DMS153 (cell line): ENCODE results near the gene COG5.

ENCODE experiments used
- DNase-seq: peaks from one replicate; lab custom pipeline; 2025; lab: John Stamatoyannopoulos, UW

Gene COG5

DNA sequence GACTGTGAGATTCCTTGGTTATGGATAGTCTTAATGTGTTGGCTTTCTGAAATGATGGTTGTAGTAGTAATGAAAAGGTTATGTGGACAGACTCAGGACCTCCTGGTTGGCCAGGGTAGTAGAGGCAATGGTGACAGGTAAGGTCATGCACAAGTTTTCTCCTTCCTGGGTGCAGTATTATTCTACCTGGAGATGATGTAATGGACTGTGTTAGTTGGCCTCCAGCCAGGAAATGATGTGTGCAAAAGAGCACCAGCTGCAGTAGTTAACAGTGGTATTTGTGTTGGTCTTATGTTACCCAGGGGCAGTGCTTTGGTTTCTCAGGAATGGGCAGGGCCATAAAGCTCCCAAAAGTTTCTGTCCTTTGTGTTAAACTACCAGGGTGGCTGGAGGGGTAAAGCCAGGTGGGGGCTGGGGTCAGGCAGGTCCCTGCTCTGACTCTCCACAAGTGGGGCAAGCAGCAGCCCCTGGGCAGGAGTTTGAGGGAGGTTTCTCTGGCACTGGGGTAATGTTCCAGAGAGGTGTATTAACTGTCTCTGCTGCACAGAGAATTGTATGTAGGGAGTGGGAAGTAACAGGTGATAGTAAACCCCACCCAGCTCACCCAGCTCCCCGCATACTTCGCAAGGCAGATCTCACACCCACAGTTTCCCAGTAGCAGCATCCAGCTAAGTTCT, 57.6 kb downstream of the COG5 start:
- peak; percentile 95 for DNase-seq

DNA sequence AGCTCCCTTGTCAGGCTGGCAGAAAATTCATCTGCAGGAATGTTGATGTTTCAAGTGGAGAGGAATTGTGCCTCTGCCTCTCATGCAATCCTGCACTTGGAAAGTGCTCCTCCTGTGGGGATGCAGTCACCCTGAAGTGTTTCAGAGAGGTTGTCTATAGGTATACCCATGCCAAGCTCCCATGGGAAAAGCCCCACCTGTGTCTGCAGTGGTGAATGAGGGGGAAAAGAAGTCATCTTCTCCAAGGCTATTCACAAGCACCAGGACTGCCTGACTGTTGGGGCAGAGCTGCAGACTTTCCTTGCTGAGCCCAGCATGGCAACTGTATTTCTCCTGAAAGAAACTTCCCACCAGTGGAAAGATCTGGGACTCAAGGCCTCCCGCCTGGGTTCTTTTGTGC, 58.4 kb downstream of the COG5 start:
- no peak for DNase-seq

GRCh38 chr7:107503687-107504086, 60.0 kb downstream of the COG5 start:
- no peak for DNase-seq

DNA sequence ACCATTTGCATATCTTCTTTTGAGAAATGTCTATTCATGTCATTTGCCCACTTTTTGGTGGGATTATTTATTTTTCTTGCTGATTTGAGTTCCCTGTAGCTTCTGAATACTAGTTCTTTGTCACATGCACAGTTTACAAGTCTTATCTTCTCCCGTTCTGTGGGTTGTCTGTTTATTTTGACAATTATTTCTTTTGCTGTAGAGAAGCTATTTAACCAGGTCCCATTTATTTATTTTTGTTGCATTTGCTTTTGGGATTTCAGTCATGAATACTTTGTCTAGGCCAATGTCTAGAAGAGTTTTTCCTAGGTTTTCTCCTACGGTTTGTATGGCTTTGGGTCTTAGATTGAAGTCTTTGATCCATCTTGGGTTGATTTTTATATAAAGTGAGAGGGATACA, 60.9 kb downstream of the COG5 start:
- DNase-seq: no peak

- DNase-seq: no peak
Observed at GRCh38 chr7:107502154-107502553, 61.6 kb downstream of the COG5 start.

GRCh38 chr7:107501593-107501992, 62.1 kb downstream of the COG5 start:
- DNase-seq: peak; percentile 18

GRCh38 chr7:107499731-107500130, 64.0 kb downstream of the COG5 start:
- DNase-seq: no peak

GRCh38 chr7:107495516-107495915, 68.2 kb downstream of the COG5 start:
- DNase-seq: no peak

DNA sequence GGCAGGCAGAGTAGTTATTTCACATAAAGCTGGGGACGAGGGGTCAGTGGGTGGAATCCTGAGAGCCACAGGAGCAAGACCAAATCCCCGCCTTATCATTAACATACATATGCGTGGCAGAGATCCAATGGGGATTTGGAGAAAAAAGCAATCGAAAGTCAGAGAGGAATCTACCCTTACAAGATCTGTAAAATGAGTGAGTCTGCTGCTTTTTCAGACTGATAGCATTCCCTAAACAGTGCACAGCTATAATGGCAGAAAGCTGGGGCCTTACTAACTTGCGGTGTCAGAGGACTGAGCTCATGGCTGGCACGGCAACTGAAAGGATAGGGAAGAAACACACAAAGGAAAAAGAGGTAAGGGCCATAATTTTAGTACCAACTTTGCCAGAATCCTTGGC, 68.8 kb downstream of the COG5 start:
- DNase-seq: no peak

- peak; percentile 51 for DNase-seq
Observed at GRCh38 chr7:107494315-107494751, 69.4 kb downstream of the COG5 start.

- no peak for DNase-seq
Observed at GRCh38 chr7:107492875-107493274, 70.8 kb downstream of the COG5 start.

- DNase-seq: no peak
Observed at GRCh38 chr7:107486041-107486440, 77.7 kb downstream of the COG5 start.

DNA sequence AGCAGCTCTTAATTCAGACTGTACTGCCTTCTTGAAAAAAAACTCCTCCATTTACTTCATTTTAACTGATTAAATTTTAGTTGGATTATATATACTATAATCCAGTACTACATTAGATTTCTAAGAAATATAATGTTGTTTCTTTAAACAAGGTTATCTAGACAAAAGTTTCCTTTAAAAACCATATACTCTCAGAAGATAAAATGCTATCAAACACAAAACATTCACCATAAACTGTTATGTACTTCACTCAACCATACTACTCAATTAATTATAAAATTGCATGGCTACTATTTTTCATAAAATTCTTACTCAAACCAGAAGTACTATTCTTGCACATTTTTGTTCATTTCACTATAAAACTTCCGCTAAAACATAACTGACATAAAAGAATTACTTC, 81.1 kb downstream of the COG5 start:
- no peak for DNase-seq

- no peak for DNase-seq
Observed at GRCh38 chr7:107480932-107481331, 82.8 kb downstream of the COG5 start.

- DNase-seq: no peak
Observed at GRCh38 chr7:107479303-107479702, 84.4 kb downstream of the COG5 start.

GRCh38 chr7:107474104-107474521, 89.6 kb downstream of the COG5 start:
- no peak for DNase-seq

DNA sequence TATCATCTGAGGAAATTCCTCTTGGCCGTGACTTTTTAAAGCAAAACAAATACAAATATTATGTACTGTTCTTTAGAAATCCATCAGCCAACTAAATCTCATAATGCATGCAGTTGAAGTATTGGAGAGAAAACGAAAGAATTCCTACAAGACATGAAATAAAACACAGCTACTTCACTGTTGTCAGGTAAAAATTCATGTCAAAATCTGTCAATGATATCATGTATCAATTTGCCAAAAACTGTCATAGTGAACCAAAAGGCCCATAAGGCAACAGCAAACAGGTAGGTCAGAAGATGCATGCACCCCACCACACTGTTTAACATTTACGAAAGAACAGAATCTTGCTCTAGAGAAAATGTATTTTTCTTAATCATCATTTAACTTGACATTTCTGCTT, 91.6 kb downstream of the COG5 start:
- DNase-seq: no peak

- DNase-seq: no peak
Observed at GRCh38 chr7:107471292-107472070, 92.2 kb downstream of the COG5 start.

DNA sequence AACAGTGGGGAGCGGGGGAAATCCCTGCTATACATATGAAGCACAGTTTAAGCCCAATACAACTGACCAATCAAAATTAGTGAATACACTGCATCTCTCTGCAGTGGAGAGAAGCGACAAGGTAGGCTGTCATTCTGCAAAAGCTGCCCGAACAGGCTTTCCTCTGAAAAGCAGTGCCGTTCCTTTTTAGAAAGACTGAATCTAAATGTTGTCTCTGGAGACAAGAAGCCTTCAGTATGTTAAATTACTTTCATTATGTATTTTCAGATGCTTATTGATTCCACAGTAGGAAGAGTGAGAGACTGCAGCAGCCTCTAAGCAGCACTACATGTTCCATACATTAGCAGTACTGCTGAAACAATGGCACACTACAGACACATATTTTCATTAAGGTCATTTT, 93.8 kb downstream of the COG5 start, which contains the start of gene GPR22:
GPR22 (plus strand) TSS at position 129 of the 400 bp plus-strand sequence. CDS start 4,004 bp downstream, outside the sequence.
- no peak for DNase-seq

- no peak for DNase-seq
Observed at GRCh38 chr7:107468824-107469223, 94.9 kb downstream of the COG5 start.

DNA sequence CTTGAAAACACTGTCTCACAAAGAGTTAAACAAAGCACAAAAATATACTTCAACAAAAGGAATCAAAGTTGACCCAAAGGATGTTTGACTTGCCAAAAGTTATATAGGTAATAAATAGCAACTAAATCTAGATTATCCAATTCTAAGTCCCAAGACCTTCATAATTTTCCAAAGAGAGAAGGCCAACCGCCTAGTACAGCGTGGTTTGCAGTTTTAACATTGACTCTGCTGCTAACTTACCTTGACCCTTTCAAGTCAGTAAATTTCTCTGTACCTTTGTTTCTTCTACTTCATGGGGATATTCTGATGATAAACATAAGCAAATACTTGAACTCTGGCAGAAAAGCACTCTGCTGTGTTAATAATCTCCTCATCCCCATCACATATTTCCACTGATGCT, 95.7 kb downstream of the COG5 start:
- DNase-seq: no peak

DNA sequence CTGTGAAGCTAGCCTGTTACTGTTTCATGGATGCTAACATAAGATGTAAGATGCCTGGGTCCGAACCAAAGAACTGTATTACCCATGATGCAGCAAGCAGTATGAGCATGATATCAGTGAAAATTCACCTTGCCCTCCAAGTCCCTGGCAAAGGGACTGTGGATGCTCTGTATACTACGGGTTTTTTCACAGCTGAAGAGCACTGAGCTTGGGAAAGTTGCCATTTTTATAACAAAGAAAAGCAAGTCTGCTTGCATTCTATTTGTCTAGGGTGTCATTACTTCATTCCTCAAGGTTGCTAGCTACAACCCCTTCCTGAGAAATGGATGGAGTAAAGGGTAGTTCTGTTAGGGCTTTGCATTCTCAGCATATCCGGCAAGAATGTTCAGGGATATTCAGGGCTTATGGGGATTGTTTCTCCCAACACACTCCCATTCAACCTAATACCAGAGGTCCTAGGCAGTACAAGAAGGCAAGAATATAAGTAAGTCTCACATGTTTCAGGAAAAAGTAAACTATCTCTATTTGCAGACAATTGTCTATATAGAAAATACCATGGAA, 99.0 kb downstream of the COG5 start:
- no peak for DNase-seq
